Hippocampal formation (tissue), 2 donors: ENCODE data around the gene OR1F1.
"Not testable (repeated sequence)": the region's sequence is repeated elsewhere in the genome, so short reads cannot be mapped to it uniquely, and the experiment has no call there.

ENCODE experiments used
- DNase-seq, 2 donors: peaks; one replicate each; lab custom pipeline; 2025; lab: John Stamatoyannopoulos, UW

Gene OR1F1

GRCh38 chr16:3150346-3151218 is 37.4 kb upstream of the OR1F1 start:
- DNase-seq: peak; percentile 77 to 89

DNA sequence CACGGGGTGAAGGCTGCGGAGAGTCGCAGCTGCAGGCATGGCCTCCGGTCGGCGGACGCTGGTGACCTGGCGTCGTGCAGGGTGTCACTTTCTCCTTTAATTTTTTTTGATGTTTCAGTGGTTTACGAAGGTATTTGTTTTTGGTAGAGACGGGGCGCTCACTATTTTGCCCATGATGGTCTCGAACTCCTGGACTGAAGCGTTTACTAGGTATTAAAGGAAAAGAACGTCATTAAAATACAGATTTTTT is 36.1 kb upstream of the OR1F1 start:
- DNase-seq: no peak

- DNase-seq: peak; percentile 76 to 85
Observed at GRCh38 chr16:3152277-3152990, 35.6 kb upstream of the OR1F1 start.

- DNase-seq: no peak
Observed at GRCh38 chr16:3152991-3153368, 35.0 kb upstream of the OR1F1 start.

DNA sequence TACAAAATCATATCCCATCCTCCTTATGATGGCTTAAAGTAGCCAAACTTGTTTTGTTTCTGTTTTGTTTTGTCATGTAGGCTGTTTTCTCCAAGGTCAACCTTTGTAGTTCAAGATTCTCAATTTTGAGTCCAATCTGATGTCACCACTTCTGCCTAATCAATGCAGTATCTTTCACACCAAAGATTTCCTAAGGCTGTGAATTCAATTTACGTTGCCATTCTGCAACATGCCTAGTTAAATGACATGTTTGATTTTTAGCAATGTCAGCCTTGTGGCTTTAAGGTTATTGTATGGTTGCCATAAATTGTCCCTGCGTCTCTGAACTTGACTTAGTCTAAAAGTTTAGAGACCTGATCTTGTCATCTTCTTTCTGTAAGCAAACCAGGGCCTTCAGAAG is 32.8 kb upstream of the OR1F1 start:
- DNase-seq: no peak

GRCh38 chr16:3155972-3156371 is 32.0 kb upstream of the OR1F1 start:
- DNase-seq: no peak

DNA sequence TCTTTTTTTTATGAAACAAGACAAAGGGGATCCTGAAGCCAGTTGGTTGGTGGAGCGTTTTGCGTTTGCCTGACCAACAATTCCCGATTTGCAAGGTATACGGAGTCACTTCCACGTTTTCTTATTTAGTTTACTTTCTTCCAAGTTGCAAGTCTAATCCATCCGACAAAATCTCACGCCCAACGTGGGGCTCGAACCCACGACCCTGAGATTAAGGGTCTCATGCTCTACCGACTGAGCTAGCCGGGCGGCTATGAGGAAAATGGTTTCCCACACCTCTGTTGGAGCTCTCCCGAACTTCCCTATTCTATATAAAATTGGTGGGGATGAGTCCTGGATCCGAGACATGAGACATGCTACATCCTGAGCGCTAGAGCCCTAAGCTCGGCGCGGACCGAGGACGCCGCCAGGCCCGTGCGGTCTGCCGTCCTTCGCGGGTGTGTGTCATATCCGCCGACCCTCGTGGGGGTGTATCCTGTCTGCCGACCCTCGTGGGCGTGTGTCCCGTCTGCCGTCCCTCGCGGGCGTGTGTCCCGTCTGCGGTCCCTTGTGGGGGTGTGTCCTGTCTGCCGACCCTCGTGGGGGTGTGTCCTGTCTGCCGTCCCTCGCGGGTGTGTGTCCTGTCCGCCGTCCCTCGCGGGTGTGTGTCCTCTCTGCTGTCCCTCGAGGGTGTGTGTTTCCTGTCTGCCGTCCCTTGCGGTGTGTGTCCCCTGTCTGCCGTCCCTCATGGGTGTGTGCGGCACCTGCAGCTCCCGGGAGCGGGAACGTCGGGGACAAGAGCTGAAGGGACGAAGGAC is 30.6 kb upstream of the OR1F1 start:
- peak in 1 of 2 donors; percentile 34 for DNase-seq

- DNase-seq: no peak
Observed at GRCh38 chr16:3158026-3158509, 29.9 kb upstream of the OR1F1 start.

DNA sequence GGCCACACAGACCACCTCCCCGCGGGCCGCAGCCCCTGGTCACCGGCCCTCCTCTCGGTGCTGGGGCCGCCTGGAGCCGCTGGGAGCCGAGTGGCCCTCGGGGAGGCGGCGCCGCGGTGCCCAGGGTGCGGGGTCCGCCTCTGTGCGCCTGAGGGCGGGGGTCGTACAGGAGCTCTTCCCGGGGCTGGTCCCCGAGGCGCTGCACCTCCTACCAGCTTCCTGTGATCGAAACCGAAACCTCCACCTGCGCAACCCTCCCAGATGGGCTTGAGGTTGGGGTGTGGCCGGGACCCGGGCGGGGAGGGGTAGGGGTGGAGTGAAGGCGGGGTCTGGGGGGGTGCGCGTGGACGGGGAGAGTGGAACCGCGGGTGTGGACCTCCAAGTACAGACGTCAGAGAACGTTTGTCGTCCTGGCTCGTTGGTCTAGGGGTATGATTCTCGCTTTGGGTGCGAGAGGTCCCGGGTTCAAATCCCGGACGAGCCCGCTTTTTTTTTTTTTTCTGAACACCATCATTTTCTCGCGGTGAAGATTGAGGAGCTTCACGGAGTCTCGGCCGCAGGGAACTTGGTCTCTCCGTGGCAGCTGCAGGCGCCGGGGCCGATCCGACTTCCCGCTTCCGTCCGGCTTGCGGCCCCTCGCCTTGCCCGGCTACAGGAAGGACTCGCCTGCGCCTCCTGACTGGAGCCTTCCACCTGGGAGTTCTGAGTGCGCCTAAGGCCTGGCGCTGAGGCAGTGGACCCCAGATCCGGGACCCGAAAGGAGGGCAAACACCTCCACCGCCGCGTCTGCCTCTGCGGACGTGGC is 29.3 kb upstream of the OR1F1 start:
- peak; percentile 4 to 49 for DNase-seq

- no peak for DNase-seq
Observed at GRCh38 chr16:3161235-3162018, 26.6 kb upstream of the OR1F1 start.

DNA sequence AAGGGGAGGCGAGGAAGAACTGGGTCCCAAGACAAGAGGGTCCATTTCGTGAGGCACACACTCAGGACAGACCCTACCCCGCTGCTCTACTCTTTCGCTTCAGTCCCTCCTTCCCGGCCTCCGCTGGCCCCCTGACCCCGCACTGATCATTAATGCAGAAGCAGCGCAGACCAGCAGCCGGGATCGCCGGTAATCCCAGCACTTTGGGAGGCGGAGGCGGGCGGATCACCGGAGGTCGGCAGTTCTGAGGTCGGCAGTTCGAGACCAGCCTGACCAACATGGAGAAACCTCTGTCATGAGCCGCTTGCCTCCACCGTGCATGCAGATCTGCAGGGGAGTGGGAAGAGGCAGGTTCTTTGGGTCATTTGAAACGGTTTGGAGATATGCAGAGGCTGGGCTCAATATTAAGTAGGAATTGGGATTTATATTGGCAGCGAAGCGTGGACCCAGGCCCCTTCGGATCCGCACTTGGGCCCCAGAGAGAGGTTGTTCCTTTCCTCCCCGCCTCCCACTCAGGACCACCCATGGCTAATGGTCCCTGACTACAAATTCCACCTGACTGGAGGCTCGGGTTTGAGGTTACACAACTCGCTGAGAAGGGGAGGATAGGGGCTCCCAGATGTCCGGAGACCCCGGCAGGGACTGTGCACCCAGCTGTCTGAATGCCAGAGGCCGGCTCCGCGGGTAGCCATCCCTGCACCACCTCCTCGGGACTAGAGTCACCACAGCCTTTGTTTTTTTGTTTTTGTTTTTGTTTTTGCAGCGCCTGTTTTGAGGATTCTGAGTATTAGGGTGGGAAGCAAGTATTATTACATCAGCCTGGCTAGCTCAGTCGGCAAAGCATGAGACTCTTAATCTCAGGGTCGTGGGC is 23.6 kb upstream of the OR1F1 start:
- DNase-seq: no peak

- no peak for DNase-seq
Observed at GRCh38 chr16:3165111-3165822, 22.7 kb upstream of the OR1F1 start.

GRCh38 chr16:3166505-3166886 is 21.5 kb upstream of the OR1F1 start:
- no peak for DNase-seq

GRCh38 chr16:3168729-3169128 is 19.3 kb upstream of the OR1F1 start:
- DNase-seq: not testable (repeated sequence)

DNA sequence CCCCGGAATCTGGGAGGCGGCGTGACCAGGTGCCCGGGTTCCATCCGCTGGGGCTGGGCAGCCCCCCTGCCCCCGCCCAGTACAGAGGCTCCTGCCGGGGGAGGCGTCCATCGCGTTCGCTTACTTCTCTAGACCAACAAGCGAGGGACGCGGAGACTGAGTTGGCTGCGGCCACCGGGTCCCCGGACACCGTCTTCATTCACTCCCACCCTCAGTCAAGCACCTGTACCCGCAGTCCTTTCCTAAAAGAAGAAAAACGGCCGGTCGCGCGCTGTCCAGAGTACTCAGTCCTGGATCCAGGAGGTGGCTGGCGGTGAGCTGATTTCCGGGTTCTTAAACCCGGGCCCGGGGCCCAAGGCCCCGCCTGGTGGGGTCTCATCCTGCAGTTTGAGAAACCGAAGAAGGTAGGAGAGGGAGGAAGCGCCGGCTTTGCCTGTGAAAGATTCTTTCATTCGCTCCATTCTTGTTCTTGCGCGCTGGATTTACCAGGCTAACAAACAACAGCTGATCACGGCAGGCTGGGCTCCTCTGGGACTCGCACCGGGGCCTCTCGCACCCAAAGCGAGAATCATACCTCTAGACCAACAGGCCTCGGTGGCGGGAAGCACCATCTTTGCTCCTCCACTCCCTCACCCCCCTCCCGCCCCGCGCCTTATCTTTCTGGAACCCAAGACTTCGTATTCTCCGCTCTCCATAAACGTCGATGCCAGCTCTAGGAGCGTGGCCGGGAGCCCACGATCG is 17.4 kb upstream of the OR1F1 start:
- no peak for DNase-seq

DNA sequence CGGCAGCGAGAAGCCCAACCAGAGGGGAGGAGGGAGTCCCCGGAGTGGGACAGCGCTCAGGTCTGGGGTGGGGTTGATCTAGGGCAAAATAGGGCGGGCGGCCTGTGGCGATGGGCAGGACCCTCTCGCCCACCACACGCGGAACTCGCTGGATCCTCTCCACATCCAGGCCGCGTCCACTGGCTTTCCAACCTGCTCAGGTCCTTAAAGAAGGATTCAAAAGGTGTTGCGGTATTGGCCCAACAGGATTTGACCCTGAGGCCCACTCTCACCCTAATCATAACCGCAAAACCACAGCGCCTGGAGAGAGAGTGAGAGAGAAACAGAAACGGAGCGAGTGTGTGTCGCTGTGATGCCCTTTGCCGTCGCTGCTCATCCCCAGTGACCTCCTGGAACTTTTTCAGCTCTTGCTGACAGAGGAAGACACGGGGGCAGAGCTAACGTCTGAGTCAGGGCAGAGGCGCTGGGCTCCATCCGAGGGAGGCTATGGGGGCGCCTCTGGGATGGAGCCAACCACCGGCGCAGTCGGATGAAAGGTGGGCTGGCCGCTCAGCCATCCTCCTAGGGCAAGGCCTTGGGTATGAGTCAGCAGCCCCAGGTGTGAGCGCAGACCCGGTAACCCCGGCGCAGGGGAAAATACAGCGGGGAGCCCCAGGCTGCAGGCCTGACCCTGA is 16.7 kb upstream of the OR1F1 start:
- DNase-seq: no peak

GRCh38 chr16:3171855-3172593 is 16.0 kb upstream of the OR1F1 start:
- DNase-seq: no peak
